ENCODE measurements around the gene CZIB.

DNA sequence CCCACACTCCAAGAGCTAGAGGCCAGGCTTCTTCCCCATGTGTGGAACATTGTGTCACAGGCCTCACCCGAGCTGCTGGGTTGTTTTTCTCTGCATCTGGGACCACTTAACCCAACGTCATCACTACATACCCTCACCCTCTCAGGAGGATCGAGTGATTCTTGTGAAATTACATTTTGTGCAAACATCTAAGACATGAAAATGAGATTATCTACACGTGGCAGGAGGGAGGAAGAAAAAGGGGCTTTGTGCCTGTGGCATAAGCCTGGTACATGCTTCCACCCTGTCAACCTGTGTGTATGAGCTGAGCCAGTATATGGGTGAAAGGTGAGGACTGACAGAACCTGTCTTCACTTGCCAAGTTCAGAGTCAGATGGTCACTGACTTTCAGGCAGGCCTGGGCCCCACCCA lies 22.2 kb downstream of the CZIB start:
- no peak for TF ChIP-seq ARNT (IDR thresholded peaks at IDR 0.05)
- TF ChIP-seq NFRKB (IDR thresholded peaks at IDR 0.05), result no peak
- no peak for TF ChIP-seq ELF4 (IDR thresholded peaks at IDR 0.05)
- TF ChIP-seq FOXA1 (IDR thresholded peaks at IDR 0.05), result no peak
- TF ChIP-seq SUZ12 (IDR thresholded peaks at IDR 0.05), result no peak
- TF ChIP-seq BHLHE40 (IDR thresholded peaks at IDR 0.05; ENCODE audit: borderline replicate concordance), result no peak
- TF ChIP-seq ZNF384 (IDR thresholded peaks at IDR 0.05), result no peak
- TF ChIP-seq CTBP1 (IDR thresholded peaks at IDR 0.05; ENCODE audit: borderline replicate concordance), result no peak
- no peak for TF ChIP-seq L3MBTL2 (conservative IDR thresholded peaks at IDR 0.05)
- TF ChIP-seq HDGF (IDR thresholded peaks at IDR 0.05; ENCODE audit: borderline replicate concordance), result no peak
- TF ChIP-seq SP1 (IDR thresholded peaks at IDR 0.05), result no peak

Data from HEK293T (cell line).